Fibroblast of skin of abdomen (primary cell): ENCODE results near the gene EXOC8. TPM values are rescaled to one million over a fixed set of nuclear protein-coding genes. Genes with fewer than 3 reads are reported as not detected.

Experiments used
- DNase-seq: peaks from one replicate; pipeline ENCODE4 v3.0.0-alpha.2; 2013
- polyA plus RNA-seq, 2 experiments: library from polyadenylated mRNA; unstranded; fragments of 120-200 nt; gene quantifications; one replicate each; pipeline ENCODE4 v1.2.1, GENCODE V29; 2013; ENCODE audit not compliant: insufficient read length in 2 of 2

EXOC8 gene
- polyA plus RNA-seq (2013, experiment 1 of 2; ENCODE audit: insufficient read length): 5.7 TPM
- 5.3 TPM for polyA plus RNA-seq (2013, experiment 2 of 2; ENCODE audit: insufficient read length)

- peak; percentile 96 for DNase-seq
These were observed at the start of gene EXOC8 for GRCh38 chr1:231337472-231338269. EXOC8 (minus strand) TSS chr1:231337852; CDS start chr1:231337745, 107 bp downstream.

GRCh38 chr1:231386466-231386865, 48.8 kb upstream of the EXOC8 start:
- DNase-seq: no peak

GRCh38 chr1:231385416-231385748, 47.7 kb upstream of the EXOC8 start:
- DNase-seq: no peak

- DNase-seq: no peak
These were observed 47.2 kb upstream of the EXOC8 start for GRCh38 chr1:231384696-231385415.

GRCh38 chr1:231383159-231383860, 45.7 kb upstream of the EXOC8 start:
- no peak for DNase-seq

- no peak for DNase-seq
These were observed 44.8 kb upstream of the EXOC8 start for GRCh38 chr1:231382426-231382825.

- no peak for DNase-seq
These were observed 44.1 kb upstream of the EXOC8 start for GRCh38 chr1:231381729-231382128.

- DNase-seq: no peak
These were observed 39.4 kb upstream of the EXOC8 start for GRCh38 chr1:231376875-231377549.

GRCh38 chr1:231376101-231376500, 38.4 kb upstream of the EXOC8 start:
- DNase-seq: no peak

GRCh38 chr1:231374394-231374793, 36.7 kb upstream of the EXOC8 start:
- no peak for DNase-seq

- no peak for DNase-seq
These were observed 34.8 kb upstream of the EXOC8 start for GRCh38 chr1:231372501-231372900.

- DNase-seq: no peak
These were observed 31.6 kb upstream of the EXOC8 start for GRCh38 chr1:231369282-231369681.

- DNase-seq: no peak
These were observed 26.5 kb upstream of the EXOC8 start for GRCh38 chr1:231364192-231364591.

GRCh38 chr1:231363624-231364023, 26.0 kb upstream of the EXOC8 start:
- no peak for DNase-seq

- no peak for DNase-seq
These were observed 24.7 kb upstream of the EXOC8 start for GRCh38 chr1:231362325-231362724.

GRCh38 chr1:231359113-231359512, 21.5 kb upstream of the EXOC8 start:
- peak; percentile 84 for DNase-seq

GRCh38 chr1:231357831-231358354, 20.2 kb upstream of the EXOC8 start:
- peak; percentile 67 for DNase-seq

GRCh38 chr1:231357187-231357772, 19.6 kb upstream of the EXOC8 start:
- no peak for DNase-seq

GRCh38 chr1:231355171-231355570, 17.5 kb upstream of the EXOC8 start:
- DNase-seq: no peak

- DNase-seq: no peak
These were observed 16.8 kb upstream of the EXOC8 start for GRCh38 chr1:231354330-231355020.

- DNase-seq: no peak
These were observed 15.4 kb upstream of the EXOC8 start for GRCh38 chr1:231353086-231353485.
